Fibroblast of lung (primary cell): Measurements from ENCODE around the gene PELO. TPM values are rescaled to one million over a fixed set of nuclear protein-coding genes. Genes with fewer than 3 reads are reported as not detected.

Experiments
- DNase-seq, 2 donors: peaks; one replicate each; pipeline versions ENCODE4 v3.0.0 to v3.0.0-alpha.2; 2010; ENCODE audit warnings: low read depth in 2 of 2
- H2AFZ ChIP-seq: 2 replicates; pipeline ENCODE4 v1.5.1; 2012; ENCODE audit warnings: low read length, control low read depth, inconsistent platforms
- H3K27ac ChIP-seq: 2 replicates; pipeline ENCODE4 v1.5.1; 2011; ENCODE audit warnings: low read length, control low read depth; ENCODE audit not compliant: insufficient read depth
- H3K27me3 ChIP-seq: 2 replicates; pipeline ENCODE4 v1.5.1; 2011; ENCODE audit warnings: mild to moderate bottlenecking, low read length; ENCODE audit not compliant: control insufficient read depth, insufficient read depth
- H3K36me3 ChIP-seq: 2 replicates; pipeline ENCODE4 v1.5.1; 2011; ENCODE audit warnings: low read length; ENCODE audit not compliant: control insufficient read depth, insufficient read depth
- H3K4me1 ChIP-seq: 2 replicates; pipeline ENCODE4 v1.5.1; 2011; ENCODE audit warnings: low read length; ENCODE audit not compliant: control insufficient read depth, insufficient read depth; ENCODE audit errors: extremely low read depth
- H3K4me2 ChIP-seq: 2 replicates; pipeline ENCODE4 v1.5.1; 2011; ENCODE audit warnings: low read length, control low read depth; ENCODE audit not compliant: insufficient read depth; ENCODE audit errors: extremely low read depth
- H3K4me3 ChIP-seq, 4 experiments: fragments of 200-600 bp in 1 of 4; sonication (generic) in 1 of 4; replicated peaks in 1 of 4; 2 replicates each; pipeline ENCODE4 v1.5.1; 2011 to 2016; ENCODE audit warnings: low read length in 4 of 4, low read depth in 3 of 4, mild to moderate bottlenecking in 3 of 4, control low read depth in 2 of 4, inconsistent platforms in 1 of 4, mixed read lengths in 1 of 4; ENCODE audit not compliant: insufficient read depth in 1 of 4; ENCODE audit errors: control extremely low read depth in 1 of 4
- H3K79me2 ChIP-seq: 2 replicates; pipeline ENCODE4 v1.5.1; 2012; ENCODE audit warnings: mild to moderate bottlenecking, low read length, inconsistent platforms; ENCODE audit not compliant: control insufficient read depth, insufficient read depth
- H3K9ac ChIP-seq: 2 replicates; pipeline ENCODE4 v1.5.1; 2011; ENCODE audit warnings: mild to moderate bottlenecking, low read length, control low read depth; ENCODE audit not compliant: insufficient read depth
- H3K9me3 ChIP-seq: 2 replicates; pipeline ENCODE4 v1.5.1; 2012; ENCODE audit warnings: low read depth, low read length; ENCODE audit not compliant: control insufficient read depth, insufficient read depth
- H4K20me1 ChIP-seq: 2 replicates; pipeline ENCODE4 v1.5.1; 2011; ENCODE audit warnings: low read length; ENCODE audit not compliant: control insufficient read depth, insufficient read depth; ENCODE audit errors: extremely low read depth
- EZH2 ChIP-seq: IDR thresholded peaks from 2 replicates; pipeline ENCODE4 v1.5.1; 2012; ENCODE audit warnings: low read length, control low read depth, mild to moderate bottlenecking; ENCODE audit errors: missing control alignments
- polyA plus RNA-seq, 2 donors: library from polyadenylated mRNA; depleted of rRNA in 1 of 2; stranded (reverse) in 1 of 2; unstranded in 1 of 2; fragments of >200 nt; gene quantifications; 2 replicates each; pipeline ENCODE4 v1.2.1, GENCODE V29; 2011 to 2012; ENCODE audit warnings: missing spikeins in 1 of 2
- total RNA-seq: library from RNA; depleted of rRNA; stranded (reverse); fragments of >200 nt; gene quantifications from 2 replicates; pipeline ENCODE4 v1.2.1, GENCODE V29; 2014
- TF ChIP-seq, protein P1 (sequence below), 2 donors: IDR thresholded peaks in 1 of 2; conservative IDR thresholded peaks in 1 of 2; 1 replicate in 1 of 2; 2 replicates in 1 of 2; pipeline ENCODE4 v1.5.1; 2011 to 2012; ENCODE audit warnings: low read length in 2 of 2, control low read depth in 1 of 2, inconsistent platforms in 1 of 2, low read depth in 1 of 2, mild to moderate bottlenecking in 1 of 2

Gene PELO
- total and polyA plus RNA-seq, 2 donors (not counting 1 experiment from before 2014, with no cell fraction given), result 30.5 to 45.2 TPM

DNA sequence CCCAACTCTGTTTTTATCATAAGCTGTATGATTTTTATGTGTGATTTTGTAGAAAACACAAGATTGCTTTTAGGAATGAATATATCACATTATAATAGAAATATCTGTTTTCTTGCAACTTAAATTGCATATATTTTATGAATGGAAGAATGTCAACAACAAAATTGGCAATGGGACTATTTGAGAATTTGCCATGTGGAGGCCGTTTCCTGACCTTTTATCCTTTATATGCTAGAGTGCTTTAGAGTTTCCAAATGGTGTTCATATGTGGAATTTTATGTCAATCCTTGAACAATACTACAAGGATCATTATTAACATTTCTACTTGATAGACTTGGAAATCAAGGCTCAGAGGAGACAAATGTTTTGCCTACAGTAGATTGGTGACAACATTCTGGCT is 34.2 kb downstream of the PELO start:
- H3K9ac ChIP-seq, result no peak overlapping the region
- peaks cover 7% of the 10 kb centered on the region for H3K4me1 ChIP-seq
- no peaks in the 10 kb centered on the region for H3K36me3 ChIP-seq
- peaks cover 1% of the 10 kb centered on the region for H3K79me2 ChIP-seq
- no peak for DNase-seq
- no peaks in the 10 kb centered on the region for H3K9me3 ChIP-seq
- H3K27ac ChIP-seq, result no peak overlapping the region
- H3K4me3 ChIP-seq, result no peak overlapping the region
- TF ChIP-seq, protein P1, sequence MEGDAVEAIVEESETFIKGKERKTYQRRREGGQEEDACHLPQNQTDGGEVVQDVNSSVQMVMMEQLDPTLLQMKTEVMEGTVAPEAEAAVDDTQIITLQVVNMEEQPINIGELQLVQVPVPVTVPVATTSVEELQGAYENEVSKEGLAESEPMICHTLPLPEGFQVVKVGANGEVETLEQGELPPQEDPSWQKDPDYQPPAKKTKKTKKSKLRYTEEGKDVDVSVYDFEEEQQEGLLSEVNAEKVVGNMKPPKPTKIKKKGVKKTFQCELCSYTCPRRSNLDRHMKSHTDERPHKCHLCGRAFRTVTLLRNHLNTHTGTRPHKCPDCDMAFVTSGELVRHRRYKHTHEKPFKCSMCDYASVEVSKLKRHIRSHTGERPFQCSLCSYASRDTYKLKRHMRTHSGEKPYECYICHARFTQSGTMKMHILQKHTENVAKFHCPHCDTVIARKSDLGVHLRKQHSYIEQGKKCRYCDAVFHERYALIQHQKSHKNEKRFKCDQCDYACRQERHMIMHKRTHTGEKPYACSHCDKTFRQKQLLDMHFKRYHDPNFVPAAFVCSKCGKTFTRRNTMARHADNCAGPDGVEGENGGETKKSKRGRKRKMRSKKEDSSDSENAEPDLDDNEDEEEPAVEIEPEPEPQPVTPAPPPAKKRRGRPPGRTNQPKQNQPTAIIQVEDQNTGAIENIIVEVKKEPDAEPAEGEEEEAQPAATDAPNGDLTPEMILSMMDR (conservative IDR thresholded peaks at IDR 0.05 in 1 of 2, IDR thresholded peaks at IDR 0.05 in 1 of 2; ENCODE audit: low read depth in 1 of 2, low read length in 2 of 2), result no peak
- no peak for TF ChIP-seq EZH2
- H2AFZ ChIP-seq, result no peak overlapping the region
- H4K20me1 ChIP-seq, result no peaks in the 10 kb centered on the region
- H3K4me2 ChIP-seq, result no peak overlapping the region
- no peaks in the 10 kb centered on the region for H3K27me3 ChIP-seq

DNA sequence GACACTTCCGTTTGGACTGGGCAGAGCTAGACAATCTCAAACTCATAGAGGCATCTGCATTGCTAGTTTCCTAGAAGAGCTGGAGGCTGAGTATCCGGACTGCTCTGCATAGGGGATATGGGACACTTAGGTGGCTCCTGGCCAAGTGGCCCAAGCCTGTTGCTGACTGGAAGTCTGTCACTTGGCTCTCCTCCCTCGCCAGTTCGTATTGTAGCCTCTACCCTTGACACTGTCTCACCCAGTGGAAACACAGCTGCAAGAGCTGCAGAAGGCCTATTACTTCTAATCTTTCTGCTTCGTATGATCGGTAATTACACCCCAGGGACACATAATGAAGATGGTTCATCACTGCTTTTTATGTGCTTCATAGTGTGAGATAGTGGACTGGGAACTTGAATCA is 34.7 kb downstream of the PELO start:
- no peak for DNase-seq
- TF ChIP-seq, protein P1 (conservative IDR thresholded peaks at IDR 0.05 in 1 of 2, IDR thresholded peaks at IDR 0.05 in 1 of 2; ENCODE audit: low read depth in 1 of 2, low read length in 2 of 2), result no peak
- TF ChIP-seq EZH2, result no peak
- Histone ChIP-seq H3K4me1 (peaks cover 7% of the 10 kb centered on the region), H2AFZ (peak overlapping the region; percentile 33), H3K27ac (no peak overlapping the region), H3K36me3 (no peaks in the 10 kb centered on the region), H3K4me3 (no peak overlapping the region), H4K20me1 (no peaks in the 10 kb centered on the region), H3K4me2 (peak overlapping the region; percentile 56), H3K9ac (no peak overlapping the region), H3K9me3 (no peaks in the 10 kb centered on the region), H3K27me3 (no peaks in the 10 kb centered on the region), H3K79me2 (peaks cover 1% of the 10 kb centered on the region)

DNA sequence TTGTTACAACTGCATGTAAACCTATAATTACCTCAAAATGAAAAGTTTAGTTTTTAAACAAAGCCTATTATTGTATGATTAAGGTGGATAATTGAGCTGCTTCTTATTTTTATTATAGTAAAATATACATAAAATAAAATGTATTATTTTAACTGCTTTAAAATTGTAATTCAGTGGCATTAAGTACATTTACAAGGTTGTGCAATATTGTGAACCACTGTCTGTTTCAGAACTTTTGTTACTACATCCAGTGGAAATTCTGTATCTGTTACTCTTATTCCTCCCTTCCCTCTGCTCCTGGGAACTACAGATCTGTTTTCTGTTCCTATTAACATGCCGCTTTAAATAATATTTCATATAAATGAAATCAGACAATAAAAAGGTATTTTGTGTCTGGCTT is 37.1 kb downstream of the PELO start:
- Histone ChIP-seq H3K4me3 (no peak overlapping the region), H3K4me1 (peaks cover 7% of the 10 kb centered on the region), H3K9ac (no peak overlapping the region), H3K27ac (no peak overlapping the region), H3K4me2 (no peak overlapping the region), H3K27me3 (no peaks in the 10 kb centered on the region), H3K36me3 (no peaks in the 10 kb centered on the region), H2AFZ (no peak overlapping the region), H3K79me2 (peaks cover 1% of the 10 kb centered on the region), H3K9me3 (no peaks in the 10 kb centered on the region), H4K20me1 (no peaks in the 10 kb centered on the region)
- no peak for DNase-seq
- no peak for TF ChIP-seq EZH2
- TF ChIP-seq, protein P1 (conservative IDR thresholded peaks at IDR 0.05 in 1 of 2, IDR thresholded peaks at IDR 0.05 in 1 of 2; ENCODE audit: low read depth in 1 of 2, low read length in 2 of 2), result no peak
